ENCODE measurements around the gene HIVEP2. TPM values are rescaled to one million over a fixed set of nuclear protein-coding genes. Genes with fewer than 3 reads are reported as not detected.

Gene HIVEP2
- polyA plus RNA-seq, 2 of the 4 experiments (the other 2 are of a cell fraction), result 2.2 to 2.6 TPM

DNA sequence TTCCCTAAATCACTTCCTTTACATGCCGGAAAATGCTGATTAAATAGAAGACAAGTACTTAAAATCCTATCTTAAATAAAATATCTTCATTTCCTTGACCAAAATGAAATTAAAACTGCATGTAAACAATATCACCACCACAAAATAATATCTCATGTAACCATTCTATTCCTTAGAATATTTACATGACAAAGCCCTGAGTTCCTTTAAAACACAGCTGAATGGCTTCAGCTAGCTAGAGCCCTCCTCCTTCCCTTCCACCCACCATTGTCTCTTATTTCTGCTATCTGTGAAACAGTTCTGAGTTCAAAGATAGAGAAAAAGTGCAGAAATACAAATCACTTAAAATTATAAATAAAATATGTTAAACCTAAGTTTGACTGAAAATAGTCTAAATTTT lies 103.1 kb downstream of the HIVEP2 start (continued):
- TF ChIP-seq ZSCAN20 (CRISPR knock-in tag; IDR thresholded peaks at IDR 0.05), result no peak

DNA sequence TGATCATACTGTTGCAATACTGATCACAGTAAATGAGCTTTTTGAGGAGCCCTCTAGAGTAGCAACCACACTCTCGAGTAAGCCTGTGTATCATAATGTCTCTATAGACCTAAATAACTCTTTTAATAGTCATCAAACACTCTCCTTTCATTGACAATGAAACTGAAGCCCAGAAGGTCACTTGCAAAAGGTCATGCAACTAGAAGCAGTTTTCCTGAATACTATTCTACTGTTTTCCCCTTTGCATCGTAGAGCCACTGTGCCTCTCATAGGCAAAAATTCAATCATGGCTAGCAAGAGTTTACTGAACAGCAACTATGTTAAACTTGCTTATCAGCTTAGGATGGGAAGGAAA lies 105.3 kb downstream of the HIVEP2 start:
- TF ChIP-seq, protein P1, sequence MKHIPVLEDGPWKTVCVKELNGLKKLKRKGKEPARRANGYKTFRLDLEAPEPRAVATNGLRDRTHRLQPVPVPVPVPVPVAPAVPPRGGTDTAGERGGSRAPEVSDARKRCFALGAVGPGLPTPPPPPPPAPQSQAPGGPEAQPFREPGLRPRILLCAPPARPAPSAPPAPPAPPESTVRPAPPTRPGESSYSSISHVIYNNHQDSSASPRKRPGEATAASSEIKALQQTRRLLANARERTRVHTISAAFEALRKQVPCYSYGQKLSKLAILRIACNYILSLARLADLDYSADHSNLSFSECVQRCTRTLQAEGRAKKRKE (CRISPR knock-in tag; IDR thresholded peaks at IDR 0.05; ENCODE audit: low read depth), result no peak
- no peak for TF ChIP-seq KDM1A (IDR thresholded peaks at IDR 0.05; ENCODE audit: low read depth)
- TF ChIP-seq TP53 (CRISPR knock-in tag; IDR thresholded peaks at IDR 0.05), result no peak
- TF ChIP-seq, protein P2, sequence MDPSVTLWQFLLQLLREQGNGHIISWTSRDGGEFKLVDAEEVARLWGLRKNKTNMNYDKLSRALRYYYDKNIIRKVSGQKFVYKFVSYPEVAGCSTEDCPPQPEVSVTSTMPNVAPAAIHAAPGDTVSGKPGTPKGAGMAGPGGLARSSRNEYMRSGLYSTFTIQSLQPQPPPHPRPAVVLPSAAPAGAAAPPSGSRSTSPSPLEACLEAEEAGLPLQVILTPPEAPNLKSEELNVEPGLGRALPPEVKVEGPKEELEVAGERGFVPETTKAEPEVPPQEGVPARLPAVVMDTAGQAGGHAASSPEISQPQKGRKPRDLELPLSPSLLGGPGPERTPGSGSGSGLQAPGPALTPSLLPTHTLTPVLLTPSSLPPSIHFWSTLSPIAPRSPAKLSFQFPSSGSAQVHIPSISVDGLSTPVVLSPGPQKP (IDR thresholded peaks at IDR 0.05; ENCODE audit: low read depth, low read length), result no peak
- TF ChIP-seq ZNF302 (CRISPR knock-in tag; IDR thresholded peaks at IDR 0.05), result no peak
- no peaks in the 10 kb centered on the region for H3K9me3 ChIP-seq
- FAIRE-seq (no peak), DNase-seq (ENCODE audit: low read depth in 1 of 2, low spot score in 1 of 2) (no peak), ATAC-seq (no peak)
- WGBS (ENCODE audit: missing lambda C conversion rate), result 42% methylated on average over 2 of the region's 2 CpGs
- H3K4me3 ChIP-seq, result no peak overlapping the region
- peaks cover 48% of the 10 kb centered on the region for H3K4me1 ChIP-seq
- CTCF ChIA-PET, result interaction anchor here (1.5 kb wide), 1 partner anchor 17 kb away, joined by 3 read pairs; no protein-coding TSS in a partner anchor
- POLR2A ChIA-PET, result no interaction called here
- peak overlapping the region; percentile 62 to 79 for H3K27ac ChIP-seq
- H3K4me2 ChIP-seq, result peak overlapping the region; percentile 82

DNA sequence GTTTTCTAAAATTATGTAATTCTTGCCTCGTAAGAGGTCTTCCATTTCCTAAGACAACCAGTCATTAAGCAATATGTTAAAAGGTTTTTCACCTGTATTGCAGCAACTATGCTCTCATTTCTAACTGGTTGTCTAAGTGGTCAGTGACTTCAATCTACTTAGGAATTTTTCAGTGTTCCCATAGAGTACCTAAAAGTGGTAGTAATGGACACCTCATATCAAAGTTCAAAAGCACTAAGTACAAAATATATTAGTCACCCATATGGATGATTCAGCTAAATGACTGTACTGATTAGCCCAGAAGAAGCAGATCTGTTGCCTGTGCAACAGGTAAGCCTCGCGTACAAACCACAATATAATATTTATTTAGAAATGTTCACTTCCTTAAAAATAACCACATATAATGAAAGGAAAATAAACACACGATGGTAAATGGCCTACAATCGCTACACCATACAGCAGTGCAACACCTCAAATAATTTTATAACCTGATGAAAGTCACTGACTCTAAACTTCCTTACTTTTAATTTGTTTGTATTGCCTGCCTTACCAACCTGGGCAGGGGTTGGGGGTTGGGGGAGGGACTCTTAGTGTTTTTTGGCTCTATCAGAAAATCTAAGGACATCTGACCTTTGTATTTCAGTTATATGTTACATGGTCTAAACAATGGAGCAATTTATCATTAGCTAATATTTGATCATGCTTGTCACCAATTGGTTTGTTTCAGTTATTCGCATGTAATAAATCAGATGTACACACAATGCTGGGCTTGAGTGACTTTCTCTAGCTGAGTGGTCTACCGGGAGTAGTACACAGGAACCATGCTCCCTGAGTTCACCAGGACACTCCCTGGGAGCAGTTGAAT lies 105.9 kb downstream of the HIVEP2 start:
- TF ChIP-seq NFE2L2 (conservative IDR thresholded peaks at IDR 0.05; ENCODE audit: low read length) (0 out of 2 replicates have a peak, but pooled peaks have one; percentile 23), ESRRA (IDR thresholded peaks at IDR 0.05; ENCODE audit: borderline replicate concordance, low read length) (no peak), POLR2A (IDR thresholded peaks at IDR 0.05; ENCODE audit: low read length) (no peak), TFCP2L1 (CRISPR knock-in tag; IDR thresholded peaks at IDR 0.05) (no peak), EP300 (IDR thresholded peaks at IDR 0.05) (0 out of 5 replicates have a peak, but pooled peaks of 1 of the 2 experiments have one; percentile 13), PHF8 (IDR thresholded peaks at IDR 0.05; ENCODE audit: borderline replicate concordance, low read depth) (no peak), JUNB (IDR thresholded peaks at IDR 0.05) (peak; percentile 51; the same call in 1 of the 2 replicates), MAFK (IDR thresholded peaks at IDR 0.05; ENCODE audit: partially characterized antibody) (peak; percentile 74), JUN (IDR thresholded peaks at IDR 0.05) (no peak), FOSL2 (IDR thresholded peaks at IDR 0.05) (peak; percentile 47), FOSL2 (CRISPR knock-in tag; IDR thresholded peaks at IDR 0.05) (peak; percentile 79), CBX2 (IDR thresholded peaks at IDR 0.05; ENCODE audit: borderline replicate concordance, low read depth) (no peak), CEBPB (IDR thresholded peaks at IDR 0.05) (peak in 1 of 2 experiments; percentile 37; a peak in 1 of 4 replicates)
- H3K9me3 ChIP-seq, result no peaks in the 10 kb centered on the region
- ChIA-PET CTCF (interaction anchor here (0.6 to 1.5 kb wide), 2 partner anchors 10 to 16 kb away, joined by 3 read pairs; no protein-coding TSS in a partner anchor), POLR2A (no interaction called here)
- H3K27ac ChIP-seq, result peak overlapping the region; percentile 62 to 79
- peak overlapping the region; percentile 23; the same call in 1 of the 3 replicates for H3K4me3 ChIP-seq
- peak in 1 of 2 experiments; percentile 45 for DNase-seq (ENCODE audit: low read depth in 1 of 2, low spot score in 1 of 2)
- H3K4me1 ChIP-seq, result peaks cover 42% of the 10 kb centered on the region
- peak overlapping the region; percentile 82 for H3K4me2 ChIP-seq
- 19% methylated on average over 7 of the region's 7 CpGs for WGBS (ENCODE audit: missing lambda C conversion rate)
- FAIRE-seq, result no peak
- ATAC-seq, result peak; percentile 72 to 80; a peak in 5 of 6 replicates
